HFF-Myc (cell line): Measurements from ENCODE around the gene EEF1A2.

Source experiments
- DNase-seq: peaks from one replicate; pipeline ENCODE4 v3.0.0-alpha.2; 2011; ENCODE audit warnings: low read depth; ENCODE audit errors: extremely low read depth
- H3K4me3 ChIP-seq: replicated peaks from 2 replicates; pipeline ENCODE4 v1.5.1; 2011; ENCODE audit warnings: low read depth, mild to moderate bottlenecking, control low read depth, low read length
- TF ChIP-seq, protein P1 (sequence below): IDR thresholded peaks from 2 replicates; pipeline ENCODE4 v1.5.1; 2012; ENCODE audit warnings: mild to moderate bottlenecking, low read depth, low read length, control low read depth; ENCODE audit errors: missing control alignments

Gene EEF1A2

DNA sequence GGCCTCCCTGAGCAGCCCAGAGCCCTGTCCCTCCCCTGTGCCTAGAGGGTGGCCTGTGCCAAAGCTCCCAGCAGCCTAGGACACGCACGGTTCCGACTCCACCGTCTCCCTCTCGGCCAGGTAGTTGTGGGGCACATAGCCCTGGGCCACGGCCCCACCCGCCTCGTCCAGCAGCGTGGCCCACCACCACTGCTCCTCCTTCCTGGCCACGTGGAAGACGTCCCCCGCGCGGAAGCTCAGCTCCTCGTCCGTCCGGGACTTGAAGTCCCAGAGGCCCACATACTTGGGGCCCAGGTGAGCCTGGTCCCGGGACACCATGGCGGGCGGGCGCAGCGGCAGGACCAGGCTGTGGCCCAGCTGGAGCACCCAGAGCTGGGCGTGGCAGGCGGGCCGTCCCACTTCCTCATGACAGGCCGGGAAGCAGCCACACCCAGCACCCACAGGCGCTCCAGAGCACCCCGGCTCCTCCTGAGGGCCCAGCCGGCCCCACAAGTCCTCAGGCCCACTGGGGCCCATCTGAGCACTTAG is 38.2 kb upstream of the EEF1A2 start, which contains the start of gene PTK6:
Gene PTK6, minus strand, starts transcription at position 380 of the 528 bp plus-strand sequence. Its CDS starts 62 bp downstream, at position 318.
- DNase-seq = no peak
- no peak within 1 kb of the TSS for H3K4me3 ChIP-seq
- TF ChIP-seq, protein P1, sequence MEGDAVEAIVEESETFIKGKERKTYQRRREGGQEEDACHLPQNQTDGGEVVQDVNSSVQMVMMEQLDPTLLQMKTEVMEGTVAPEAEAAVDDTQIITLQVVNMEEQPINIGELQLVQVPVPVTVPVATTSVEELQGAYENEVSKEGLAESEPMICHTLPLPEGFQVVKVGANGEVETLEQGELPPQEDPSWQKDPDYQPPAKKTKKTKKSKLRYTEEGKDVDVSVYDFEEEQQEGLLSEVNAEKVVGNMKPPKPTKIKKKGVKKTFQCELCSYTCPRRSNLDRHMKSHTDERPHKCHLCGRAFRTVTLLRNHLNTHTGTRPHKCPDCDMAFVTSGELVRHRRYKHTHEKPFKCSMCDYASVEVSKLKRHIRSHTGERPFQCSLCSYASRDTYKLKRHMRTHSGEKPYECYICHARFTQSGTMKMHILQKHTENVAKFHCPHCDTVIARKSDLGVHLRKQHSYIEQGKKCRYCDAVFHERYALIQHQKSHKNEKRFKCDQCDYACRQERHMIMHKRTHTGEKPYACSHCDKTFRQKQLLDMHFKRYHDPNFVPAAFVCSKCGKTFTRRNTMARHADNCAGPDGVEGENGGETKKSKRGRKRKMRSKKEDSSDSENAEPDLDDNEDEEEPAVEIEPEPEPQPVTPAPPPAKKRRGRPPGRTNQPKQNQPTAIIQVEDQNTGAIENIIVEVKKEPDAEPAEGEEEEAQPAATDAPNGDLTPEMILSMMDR = no peak

DNA sequence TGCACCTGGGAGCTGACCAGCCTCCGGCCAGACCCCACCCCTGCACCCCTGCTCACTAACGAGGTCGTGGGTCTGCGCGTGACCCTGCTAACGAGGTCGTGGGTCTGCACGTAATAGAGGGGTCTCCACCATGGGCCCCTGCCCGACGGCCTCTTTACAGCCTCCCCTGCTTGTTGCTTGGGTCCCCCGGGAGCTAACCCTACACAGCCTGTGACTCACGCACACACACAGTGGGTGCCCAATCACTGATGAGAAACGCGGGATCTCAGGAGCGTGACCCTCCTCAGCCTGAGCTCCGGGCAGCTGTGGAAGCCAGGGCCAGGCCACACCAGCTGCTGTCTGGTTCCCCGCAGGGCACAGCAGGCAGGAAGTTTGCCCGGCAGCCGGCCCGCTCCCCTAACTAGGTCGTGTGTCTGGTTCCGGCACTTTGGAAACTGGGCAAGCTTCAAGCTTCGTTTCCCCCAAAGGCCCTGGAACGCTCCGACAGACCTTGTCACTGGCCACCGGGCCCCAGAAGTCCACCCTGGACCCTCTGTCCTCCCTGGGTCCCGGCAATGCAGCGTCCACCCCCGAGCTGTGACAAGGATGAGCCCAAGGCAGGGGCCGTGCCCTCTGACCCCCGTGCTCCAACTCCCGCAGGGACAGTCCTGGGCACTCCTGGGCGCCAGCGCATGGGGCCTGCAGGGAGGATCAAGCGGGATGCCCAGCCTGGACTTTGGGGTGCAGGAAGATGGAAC is 37.5 kb upstream of the EEF1A2 start:
- no peak overlapping the region for H3K4me3 ChIP-seq
- DNase-seq = no peak
- TF ChIP-seq, protein P1 = no peak

DNA sequence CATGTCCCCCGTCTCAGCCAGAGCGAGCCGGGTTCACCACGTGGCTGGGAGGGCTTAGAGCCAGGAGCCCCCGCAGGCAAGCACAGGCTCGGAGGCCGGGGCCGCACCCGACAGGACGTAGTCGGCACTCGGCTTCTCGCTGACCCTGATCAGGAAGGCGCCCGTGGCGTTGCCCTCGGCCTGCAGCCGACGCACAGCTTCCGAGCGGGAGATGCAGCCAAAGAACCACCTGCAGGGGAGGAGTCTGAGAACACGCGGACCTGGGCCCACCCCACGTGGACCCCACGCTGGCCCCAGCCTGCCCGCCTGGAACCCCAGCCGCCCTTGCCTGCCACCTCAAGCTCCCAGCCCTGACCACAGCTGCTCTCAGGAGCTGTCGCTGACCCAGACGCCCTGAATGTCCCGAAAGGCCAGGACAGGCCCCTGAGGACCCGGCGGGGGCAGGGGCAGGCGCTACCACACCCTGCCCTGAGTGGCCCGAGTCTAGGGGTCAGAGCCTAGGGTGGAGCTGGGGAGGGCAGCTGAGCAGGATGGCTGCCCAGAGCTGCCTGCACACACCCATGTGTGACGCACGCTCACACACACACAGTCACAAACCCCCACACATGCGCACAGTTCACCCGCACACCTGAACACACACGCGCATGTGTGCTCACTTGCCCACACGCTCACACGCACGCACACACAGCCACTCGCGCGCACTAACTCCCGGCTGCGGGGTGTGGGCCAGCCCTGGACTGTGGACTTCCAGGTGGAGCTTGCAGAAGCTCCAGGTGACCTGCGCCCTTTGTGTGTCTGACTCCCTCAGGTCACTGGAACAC is 36.2 kb upstream of the EEF1A2 start:
- H3K4me3 ChIP-seq = no peak overlapping the region
- TF ChIP-seq, protein P1 = no peak
- DNase-seq = no peak

DNA sequence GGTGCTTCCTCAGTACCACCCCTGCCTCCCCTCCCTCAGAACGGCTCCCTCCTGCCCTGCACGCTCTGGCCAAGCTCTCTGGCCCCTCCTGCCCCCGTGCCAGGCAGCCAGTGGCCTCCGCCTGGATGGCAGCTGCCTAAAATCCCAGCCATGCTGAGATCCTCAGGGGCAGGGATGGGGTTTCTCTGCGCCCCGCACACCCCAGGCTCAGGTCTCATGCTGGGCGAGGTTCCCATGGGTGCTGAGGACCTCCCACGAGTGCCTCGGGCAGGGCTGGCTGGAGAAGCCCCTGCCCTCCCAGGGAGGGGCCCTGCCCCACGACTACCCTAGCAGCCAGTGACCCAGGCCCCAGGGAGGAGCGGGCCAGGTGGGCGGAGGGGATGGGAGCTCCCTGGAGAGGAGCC is 35.5 kb upstream of the EEF1A2 start:
- TF ChIP-seq, protein P1 = no peak
- no peak for DNase-seq
- H3K4me3 ChIP-seq = no peak overlapping the region

DNA sequence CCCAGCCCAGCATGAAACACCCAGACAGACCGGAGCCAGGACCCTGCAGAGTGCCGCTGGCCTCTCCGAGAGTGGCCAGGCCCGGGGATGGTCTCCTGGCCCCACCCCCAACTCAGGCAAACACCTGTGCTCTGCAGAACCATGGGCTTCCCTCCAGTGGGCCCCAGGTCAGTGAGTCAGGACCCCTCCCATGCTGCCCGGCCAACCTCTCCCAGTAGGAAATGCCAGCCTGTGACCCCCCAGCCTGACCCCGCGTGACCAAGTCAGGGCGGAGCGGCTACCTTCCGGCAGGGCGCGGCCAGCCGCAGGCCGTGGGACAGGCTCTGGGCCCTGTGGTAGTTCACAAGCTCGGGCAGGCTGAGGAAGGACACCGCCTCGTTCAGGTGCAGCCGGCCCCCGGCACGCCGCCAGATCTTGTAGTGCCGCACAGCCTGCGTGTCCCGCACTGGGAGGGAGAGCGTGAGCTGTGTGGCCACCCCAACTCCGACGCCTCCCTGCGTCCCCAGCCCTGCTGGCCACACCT is 35.0 kb upstream of the EEF1A2 start:
- TF ChIP-seq, protein P1 = no peak
- no peak for DNase-seq
- H3K4me3 ChIP-seq = no peak overlapping the region

DNA sequence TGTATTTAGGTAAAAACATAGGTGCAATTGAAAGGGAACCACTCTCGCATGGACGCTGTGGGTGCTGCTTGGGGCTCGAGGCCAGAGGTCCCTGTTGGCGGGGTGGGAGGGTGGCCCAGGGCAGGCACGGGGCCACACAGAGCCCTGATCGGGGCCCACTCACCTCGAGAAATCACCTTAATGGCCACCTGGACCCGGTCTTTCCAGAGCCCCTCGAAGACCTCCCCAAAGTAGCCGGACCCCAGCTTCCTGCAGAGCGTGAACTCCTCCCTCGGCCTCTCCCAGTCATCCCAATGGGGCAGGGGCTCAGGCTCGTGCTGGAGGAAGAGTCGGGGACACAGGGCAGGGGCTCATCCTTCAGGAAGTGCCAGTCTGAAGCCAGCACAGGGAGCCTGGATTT is 34.5 kb upstream of the EEF1A2 start:
- TF ChIP-seq, protein P1 = no peak

More for the DNA sequence above, 34.5 kb upstream of the EEF1A2 start:
- no peak overlapping the region for H3K4me3 ChIP-seq
- no peak for DNase-seq
